Activated CD4-positive, alpha-beta T cell treated with anti-CD3 and anti-CD28 coated beads, Interleukin-2, amount 50 U/mL, for 16 hours (primary cell): ENCODE results near the gene PFN1.

ENCODE experiments used
- DNase-seq: peaks from one replicate; pipeline ENCODE4 v3.0.0-alpha.2; 2020

The PFN1 gene

DNA sequence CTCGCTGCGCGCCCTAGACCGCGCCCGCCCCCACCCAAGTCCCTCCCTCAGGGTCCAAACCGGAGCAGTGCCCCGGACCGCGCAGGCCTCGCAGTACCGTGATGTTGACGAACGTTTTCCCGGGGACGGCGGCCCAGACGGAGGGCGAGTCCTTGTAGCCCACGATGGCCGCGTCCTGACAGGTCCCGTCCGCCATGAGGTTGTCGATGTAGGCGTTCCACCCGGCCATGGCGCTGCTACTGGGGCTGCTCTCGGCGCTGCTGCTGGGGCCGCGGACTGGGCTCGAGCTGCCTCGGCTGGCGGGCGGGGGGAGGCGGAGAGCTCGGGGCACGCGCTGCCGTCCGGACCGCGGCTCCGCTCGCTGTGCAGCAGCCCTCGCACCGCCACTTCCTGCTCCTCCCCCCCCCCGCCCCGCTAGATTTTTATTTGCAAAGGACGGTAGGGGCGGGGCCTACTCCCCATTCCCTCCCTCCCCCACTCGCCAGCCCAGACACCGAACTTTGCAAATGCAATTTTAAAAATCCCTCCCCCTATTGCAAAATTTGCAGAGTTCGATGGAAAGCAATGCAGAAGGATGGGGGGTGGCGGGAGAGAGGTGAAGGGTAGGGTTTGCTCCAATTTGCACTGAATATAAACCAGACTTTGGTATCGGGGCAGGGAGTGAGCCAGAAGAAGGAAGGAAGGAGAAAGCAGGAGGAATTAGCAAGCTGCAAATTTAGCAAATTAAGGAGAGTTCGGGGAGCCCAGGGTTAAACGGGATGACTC is at the start of gene PFN1:
TSS of gene PFN1 (minus strand) at position 365 of the 765 bp plus-strand sequence. CDS start at position 229, 136 bp downstream.
- DNase-seq, result peak; percentile 95

DNA sequence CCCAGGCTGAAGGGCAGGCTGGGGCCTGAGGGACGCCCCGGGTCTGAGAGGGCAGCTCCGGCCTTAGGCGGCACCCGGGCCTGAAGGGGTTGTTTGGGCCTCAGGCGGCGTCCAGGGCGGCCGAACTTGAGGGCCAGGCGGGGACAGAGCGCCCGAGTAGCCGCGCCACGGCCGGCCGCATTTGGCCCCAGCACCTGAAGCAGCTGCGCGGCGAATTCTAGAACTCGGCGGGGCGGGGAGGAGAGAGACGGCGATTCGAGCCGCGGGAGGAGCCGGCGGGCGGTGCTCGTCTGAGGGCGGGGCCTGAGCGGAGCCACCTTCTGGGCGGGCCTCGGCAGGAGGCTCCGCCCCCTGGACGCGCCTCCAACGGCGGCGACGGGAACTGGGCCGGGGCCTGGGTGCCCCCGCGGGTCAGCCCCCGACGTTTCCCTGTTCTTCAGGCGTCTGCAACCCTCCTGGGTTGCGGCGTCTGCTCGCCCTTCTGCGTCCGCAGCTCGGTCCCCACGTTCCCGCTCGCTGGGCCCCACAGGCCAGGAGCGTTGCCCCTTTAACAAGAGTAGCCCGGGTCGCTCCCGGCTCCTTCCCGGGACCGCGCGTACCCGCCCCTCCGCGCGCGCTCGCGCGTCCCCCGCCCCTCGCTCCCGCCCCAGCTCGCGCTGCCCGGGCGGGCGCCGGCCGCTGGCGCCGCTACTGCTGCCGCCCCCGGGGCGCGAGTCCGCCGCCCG is 49.1 kb upstream of the PFN1 start, which contains the start of the genes INCA1 and KIF1C:
TSS of gene INCA1 (minus strand) at position 221 of the 725 bp plus-strand sequence. CDS start 3,085 bp downstream, outside the sequence.
TSS of gene KIF1C (plus strand) at position 649 of the 725 bp plus-strand sequence. CDS start 2,297 bp downstream, outside the sequence.
- DNase-seq, result peak; percentile 92

- DNase-seq, result no peak
Measured at GRCh38 chr17:4994081-4994595, 45.8 kb upstream of the PFN1 start.

DNA sequence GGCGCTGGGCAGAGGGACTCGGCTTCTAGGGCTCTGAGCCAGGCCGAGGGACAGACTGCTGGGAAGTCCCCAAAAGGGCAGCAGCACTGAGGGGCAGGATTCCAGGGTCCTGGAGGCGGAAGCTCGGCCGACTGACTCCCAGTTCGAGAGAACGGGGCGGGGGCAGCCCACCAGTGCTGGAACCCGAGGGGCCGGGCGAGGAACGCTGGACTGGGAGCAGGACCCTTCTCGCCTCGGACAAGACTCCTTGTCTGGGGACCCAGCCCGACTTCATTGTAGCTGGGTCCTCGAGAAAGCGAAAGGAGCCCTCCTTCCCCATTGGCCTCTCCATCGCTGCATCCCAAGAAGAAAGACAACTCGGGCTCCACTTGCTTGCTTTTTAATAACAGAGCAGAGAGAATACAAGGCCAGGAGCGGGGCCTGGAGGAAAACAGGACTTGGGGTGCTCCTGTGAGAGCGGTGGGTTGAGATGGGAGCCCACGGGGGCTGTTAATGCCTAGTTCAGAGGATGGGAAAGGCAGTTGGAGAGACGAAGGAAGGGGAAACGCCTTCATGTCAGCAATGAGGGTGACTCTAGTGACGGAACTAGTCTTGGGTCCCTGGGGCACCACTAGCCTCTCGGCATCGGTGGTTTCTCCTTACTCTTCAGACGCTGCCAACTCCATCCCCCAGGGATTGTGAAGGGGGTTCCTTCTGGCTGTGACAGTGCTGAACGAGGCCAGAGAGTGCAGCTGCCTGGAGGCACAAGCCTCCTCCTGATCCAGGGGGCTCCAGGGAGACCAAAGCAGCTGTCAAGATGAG is 39.6 kb upstream of the PFN1 start:
- no peak for DNase-seq

DNA sequence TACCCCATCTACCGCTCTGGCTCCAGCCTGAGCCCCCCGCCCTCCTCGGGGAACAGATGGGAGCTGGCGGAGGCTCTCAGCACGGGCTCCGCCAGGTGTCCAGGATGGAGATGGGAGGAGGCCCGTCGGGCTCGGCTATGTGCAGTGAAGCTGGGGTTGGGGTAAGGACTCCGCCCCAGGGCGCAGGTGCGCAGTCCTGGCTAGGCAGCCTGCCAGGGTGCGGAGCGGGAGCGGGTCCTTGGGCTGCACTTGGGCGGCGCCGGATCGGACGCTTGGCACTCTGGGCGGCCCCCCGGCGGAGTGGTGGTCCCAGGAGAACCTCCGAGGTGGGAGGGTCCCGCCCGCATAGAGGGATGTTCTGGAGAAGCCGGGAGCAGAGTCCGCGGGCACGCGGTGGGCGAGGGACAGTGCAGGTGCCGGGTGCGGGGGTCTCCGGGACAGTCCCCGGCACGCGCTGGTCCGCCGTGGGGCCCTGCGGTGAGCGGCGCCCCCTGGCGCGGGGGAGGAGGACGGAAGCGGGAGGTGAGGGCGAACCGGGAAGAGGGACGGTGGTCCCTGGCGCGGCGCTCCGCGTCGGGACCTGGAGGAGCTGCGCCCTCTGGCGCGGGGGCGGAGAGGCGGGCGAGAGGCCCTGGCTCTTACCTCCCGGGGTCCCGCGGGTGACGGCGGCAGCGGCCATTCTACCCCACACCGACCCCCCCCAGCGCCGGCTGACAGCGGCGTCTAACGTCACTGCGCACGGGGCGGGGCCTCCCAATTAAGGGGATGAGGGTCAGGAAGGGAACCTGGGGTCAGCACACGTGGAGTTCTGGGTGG is 38.8 kb upstream of the PFN1 start, which contains the start of gene CAMTA2:
TSS of gene CAMTA2 (minus strand) at position 725 of the 816 bp plus-strand sequence. CDS start 1,453 bp downstream, outside the sequence.
- peak; percentile 90 for DNase-seq

GRCh38 chr17:4986403-4986802 is 38.1 kb upstream of the PFN1 start:
- no peak for DNase-seq

- DNase-seq, result no peak
Measured at GRCh38 chr17:4982305-4982704, 34.0 kb upstream of the PFN1 start.

DNA sequence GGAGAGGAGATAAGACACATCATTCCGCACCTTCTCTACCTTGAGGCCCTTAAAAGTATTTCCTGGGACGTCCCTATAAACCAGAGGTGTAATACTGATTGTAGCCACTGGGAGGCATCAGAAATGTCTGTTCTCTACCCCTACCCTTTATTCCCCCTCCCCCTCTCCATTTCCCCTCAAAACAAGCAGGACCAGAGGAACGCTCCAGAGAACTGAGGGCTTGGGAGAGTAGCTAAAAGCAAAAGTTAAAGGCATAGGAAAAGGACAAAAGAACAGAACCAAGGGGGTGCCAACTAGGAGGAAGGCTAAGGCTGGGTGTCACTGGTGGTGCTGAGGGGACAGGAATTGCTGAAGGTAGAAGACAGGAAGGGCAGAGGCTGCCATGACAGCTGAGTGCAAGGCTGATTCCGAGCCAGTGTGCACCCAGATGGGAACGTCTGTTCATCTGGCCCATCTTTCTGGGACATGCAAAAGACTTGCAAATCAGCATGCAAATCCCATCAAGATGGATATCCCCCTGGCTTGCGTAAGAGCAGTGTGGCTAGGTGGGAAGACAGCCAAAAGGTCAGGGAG is 32.4 kb upstream of the PFN1 start:
- peak; percentile 77 for DNase-seq

DNA sequence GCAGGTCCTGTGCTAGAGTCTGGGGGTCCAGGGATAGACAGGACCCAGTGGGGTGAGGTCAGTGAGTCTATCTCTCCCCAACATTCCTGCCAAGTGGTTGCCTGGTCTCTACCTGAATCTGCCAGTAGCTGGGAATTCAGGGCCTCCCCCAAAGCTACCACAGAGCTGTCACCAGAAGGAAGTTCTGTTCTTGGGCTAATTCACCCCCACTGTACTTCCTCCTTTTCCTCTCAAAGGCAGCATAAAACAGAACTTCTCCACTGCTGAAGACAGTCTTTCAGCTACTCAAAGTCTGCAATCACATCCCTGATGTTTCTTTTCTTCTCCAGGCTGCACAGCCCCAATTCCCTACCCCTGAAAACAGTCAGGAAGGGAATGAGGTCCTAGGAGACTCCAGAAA is 30.4 kb upstream of the PFN1 start:
- no peak for DNase-seq

DNA sequence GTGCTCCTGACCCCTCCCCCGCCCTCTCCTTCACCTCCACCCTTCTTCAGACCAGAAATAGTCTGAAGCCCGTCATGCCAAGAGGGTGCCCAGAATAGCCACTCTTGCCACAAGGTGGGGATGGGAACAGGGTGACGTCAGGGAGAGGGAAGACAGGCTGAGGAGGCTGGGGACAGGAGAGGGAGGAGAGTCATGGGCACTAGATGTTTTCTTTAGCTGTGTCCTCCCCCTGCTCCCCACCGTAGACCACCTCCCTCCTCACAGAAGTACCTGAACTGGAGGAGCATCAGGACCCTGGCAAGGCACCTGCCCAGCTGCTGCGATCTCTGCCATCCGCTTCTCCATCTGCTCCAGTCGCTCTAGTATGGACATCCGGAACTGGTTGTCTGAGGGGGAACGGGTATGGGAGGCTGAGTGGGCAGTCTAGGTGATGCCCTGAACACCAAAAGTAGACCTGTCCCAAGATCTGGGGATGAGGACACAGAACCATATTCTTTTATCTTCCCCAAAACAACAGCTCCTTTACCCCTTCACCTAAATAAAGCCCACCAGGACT is 25.9 kb upstream of the PFN1 start:
- no peak for DNase-seq

DNA sequence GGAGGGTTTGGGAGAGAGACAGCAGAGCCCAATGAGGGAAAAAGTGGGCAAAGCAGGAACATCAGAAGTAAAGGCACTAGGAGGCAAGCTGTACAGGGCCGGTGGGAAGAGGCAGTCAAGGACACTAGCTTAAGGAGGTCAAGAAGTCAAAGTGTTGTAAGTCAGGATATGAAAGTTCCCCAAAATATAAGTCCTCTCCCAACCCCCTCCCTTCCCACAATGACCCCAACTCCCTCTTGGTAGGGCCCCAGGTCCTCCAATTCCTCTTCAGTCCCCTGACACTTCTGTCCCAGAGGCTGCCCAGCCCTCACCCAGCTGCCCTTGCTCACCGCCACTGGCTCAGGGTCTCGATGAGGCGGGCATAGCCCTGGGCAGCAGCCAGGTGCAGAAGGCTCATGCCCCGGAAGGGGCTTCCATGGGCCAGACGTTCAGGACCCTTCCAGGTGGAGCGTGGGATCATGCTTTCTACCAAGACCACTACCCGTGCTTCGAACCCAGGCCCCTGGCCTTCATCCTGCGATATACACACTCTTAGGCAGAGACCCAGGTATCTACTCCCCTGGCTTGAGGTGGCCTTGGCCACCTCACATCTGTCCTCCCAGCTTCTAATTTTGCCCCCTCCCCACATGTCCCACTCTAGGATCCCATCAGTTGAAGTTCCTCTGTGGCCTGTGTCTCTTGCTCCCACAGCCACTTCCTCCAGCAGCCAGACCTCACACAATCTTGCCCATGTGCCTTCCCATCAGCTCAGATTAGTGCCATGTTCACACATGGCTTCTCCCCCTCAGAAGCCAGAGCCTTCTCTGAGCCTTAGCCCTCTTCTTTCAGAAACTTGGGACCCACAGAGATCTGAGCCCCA is 25.2 kb upstream of the PFN1 start:
- DNase-seq, result no peak

- DNase-seq, result no peak
Measured at GRCh38 chr17:4972752-4973151, 24.4 kb upstream of the PFN1 start.

DNA sequence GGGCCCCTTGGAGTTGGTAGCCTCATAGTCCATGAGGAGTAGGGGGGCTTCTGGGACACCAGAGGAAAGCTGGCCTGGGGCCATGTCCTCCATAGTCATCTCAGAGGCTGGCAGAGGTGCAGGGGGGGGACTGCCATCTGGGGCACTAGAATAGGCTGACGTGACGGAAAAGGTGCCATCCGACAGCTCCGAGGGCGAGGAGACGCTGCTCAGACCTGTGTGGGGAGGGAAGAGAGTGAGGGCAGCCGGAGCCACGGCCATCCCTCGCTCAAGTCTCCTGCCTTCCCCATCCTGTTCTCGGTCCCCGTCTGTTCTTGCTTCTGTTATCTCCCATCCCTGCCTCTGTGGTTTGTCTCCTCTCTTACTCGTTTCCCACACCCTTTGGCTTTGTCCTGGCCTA is 24.0 kb upstream of the PFN1 start:
- DNase-seq, result no peak

- no peak for DNase-seq
Measured at GRCh38 chr17:4971826-4972225, 23.5 kb upstream of the PFN1 start.

GRCh38 chr17:4970273-4970672 is 21.9 kb upstream of the PFN1 start:
- DNase-seq, result no peak

DNA sequence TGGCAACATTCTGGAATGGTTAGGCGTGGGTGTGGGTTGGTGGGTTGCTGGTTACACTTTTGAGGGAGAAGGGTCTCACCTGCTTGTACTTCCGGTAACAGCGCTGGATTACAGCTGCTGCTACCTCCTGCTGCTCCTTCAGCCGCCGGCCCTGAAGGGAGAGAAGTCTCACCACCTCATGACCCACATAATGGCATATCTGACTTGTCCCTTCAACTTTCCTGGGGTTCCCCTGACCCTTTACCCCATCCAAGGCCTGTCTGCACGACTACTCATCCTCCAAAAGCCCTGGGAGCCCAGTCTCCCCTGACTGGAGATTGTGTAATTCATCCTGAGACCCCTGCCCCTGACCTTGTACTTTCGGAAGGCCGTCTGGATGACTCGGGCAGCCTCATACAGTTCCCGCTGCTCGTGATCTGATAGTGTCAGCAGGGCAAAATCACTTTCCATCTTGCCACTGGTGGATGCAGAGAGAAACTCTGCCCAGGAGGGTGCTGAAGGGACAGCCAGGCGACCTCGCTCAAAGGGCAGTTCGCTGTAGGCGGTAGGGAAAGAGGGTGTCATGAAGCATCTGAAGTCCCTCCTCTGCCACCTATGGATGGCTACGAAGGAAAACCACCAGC is 21.3 kb upstream of the PFN1 start:
- DNase-seq, result peak; percentile 18

- DNase-seq, result peak; percentile 86
Measured at GRCh38 chr17:4969047-4969550, 20.8 kb upstream of the PFN1 start.

DNA sequence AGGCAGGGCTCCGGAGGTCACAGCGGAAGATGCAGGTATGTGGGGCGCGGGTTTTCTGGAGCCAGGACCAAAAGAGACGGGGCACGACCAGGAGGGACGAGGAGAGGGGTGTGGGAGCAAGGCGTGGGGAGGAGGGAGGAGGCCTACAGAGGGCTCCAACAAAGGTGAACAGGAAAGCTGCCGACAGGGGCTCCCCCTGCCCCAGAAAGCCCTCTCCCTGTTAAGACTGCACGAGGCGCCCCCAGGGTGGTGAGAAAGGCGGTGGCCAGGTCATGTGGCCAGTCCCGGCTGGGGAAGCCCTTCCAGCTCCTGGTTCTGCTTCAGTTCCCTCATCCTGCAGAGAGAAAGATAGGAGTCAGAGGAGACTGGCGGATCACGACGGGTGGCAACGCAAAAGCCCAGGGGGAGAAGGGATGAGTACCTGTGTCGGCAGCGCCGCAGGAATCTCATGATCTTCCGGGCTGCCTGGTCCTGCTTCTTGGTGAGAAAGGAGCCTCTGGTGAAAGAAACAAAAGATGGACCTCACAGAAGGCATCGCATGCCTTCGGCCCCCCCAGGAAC is 20.2 kb upstream of the PFN1 start:
- DNase-seq, result peak; percentile 31
